Measurements from ENCODE around the gene INIP. TPM values are rescaled to one million over a fixed set of nuclear protein-coding genes. Genes with fewer than 3 reads are reported as not detected.

INIP gene
- total RNA-seq, 1 experiment from 2014 or later = 16.0 TPM

- TF ChIP-seq ARID4B (CRISPR knock-in tag; IDR thresholded peaks at IDR 0.05; ENCODE audit: borderline replicate concordance) = peak; percentile 71; the same call in 1 of the 2 replicates
- TF ChIP-seq, protein P1, sequence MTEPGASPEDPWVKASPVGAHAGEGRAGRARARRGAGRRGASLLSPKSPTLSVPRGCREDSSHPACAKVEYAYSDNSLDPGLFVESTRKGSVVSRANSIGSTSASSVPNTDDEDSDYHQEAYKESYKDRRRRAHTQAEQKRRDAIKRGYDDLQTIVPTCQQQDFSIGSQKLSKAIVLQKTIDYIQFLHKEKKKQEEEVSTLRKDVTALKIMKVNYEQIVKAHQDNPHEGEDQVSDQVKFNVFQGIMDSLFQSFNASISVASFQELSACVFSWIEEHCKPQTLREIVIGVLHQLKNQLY (CRISPR knock-in tag; IDR thresholded peaks at IDR 0.05) = no peak
- no peak for TF ChIP-seq GABPB1 (CRISPR knock-in tag; IDR thresholded peaks at IDR 0.05)
- TF ChIP-seq FOXK1 (CRISPR knock-in tag; IDR thresholded peaks at IDR 0.05) = peak; percentile 56; the same call in 1 of the 2 replicates
- no peak for TF ChIP-seq NR1H2 (CRISPR knock-in tag; IDR thresholded peaks at IDR 0.05)
- TF ChIP-seq ESRRA (CRISPR knock-in tag; IDR thresholded peaks at IDR 0.05; ENCODE audit: borderline replicate concordance) = no peak
- no peak for TF ChIP-seq NR3C1 (CRISPR knock-in tag; conservative IDR thresholded peaks at IDR 0.05; ENCODE audit: low read depth)
- TF ChIP-seq CBFB (CRISPR knock-in tag; IDR thresholded peaks at IDR 0.05; ENCODE audit: low read depth) = no peak
- TF ChIP-seq, protein P2, sequence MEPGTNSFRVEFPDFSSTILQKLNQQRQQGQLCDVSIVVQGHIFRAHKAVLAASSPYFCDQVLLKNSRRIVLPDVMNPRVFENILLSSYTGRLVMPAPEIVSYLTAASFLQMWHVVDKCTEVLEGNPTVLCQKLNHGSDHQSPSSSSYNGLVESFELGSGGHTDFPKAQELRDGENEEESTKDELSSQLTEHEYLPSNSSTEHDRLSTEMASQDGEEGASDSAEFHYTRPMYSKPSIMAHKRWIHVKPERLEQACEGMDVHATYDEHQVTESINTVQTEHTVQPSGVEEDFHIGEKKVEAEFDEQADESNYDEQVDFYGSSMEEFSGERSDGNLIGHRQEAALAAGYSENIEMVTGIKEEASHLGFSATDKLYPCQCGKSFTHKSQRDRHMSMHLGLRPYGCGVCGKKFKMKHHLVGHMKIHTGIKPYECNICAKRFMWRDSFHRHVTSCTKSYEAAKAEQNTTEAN (CRISPR knock-in tag; IDR thresholded peaks at IDR 0.05) = 0 out of 2 replicates have a peak, but pooled peaks have one; percentile 27
- TF ChIP-seq ZNF423 (CRISPR knock-in tag; IDR thresholded peaks at IDR 0.05) = peak; percentile 47; the same call in 1 of the 2 replicates
- no peak for TF ChIP-seq ATF3 (CRISPR knock-in tag; conservative IDR thresholded peaks at IDR 0.05)
- TF ChIP-seq RORB (CRISPR knock-in tag; IDR thresholded peaks at IDR 0.05) = no peak
- TF ChIP-seq, protein P3, sequence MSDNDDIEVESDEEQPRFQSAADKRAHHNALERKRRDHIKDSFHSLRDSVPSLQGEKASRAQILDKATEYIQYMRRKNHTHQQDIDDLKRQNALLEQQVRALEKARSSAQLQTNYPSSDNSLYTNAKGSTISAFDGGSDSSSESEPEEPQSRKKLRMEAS (CRISPR knock-in tag; IDR thresholded peaks at IDR 0.05) = 0 out of 2 replicates have a peak, but pooled peaks have one; percentile 62
- TF ChIP-seq SOX15 (CRISPR knock-in tag; IDR thresholded peaks at IDR 0.05) = no peak
- no peak for TF ChIP-seq TEAD4 (CRISPR knock-in tag; IDR thresholded peaks at IDR 0.05)
- no peak for TF ChIP-seq CDX4 (CRISPR knock-in tag; IDR thresholded peaks at IDR 0.05; ENCODE audit: borderline replicate concordance)
- no peak for TF ChIP-seq HMGA2 (CRISPR knock-in tag; IDR thresholded peaks at IDR 0.05)
- no peak for TF ChIP-seq TP53 (CRISPR knock-in tag; IDR thresholded peaks at IDR 0.05)
- no peak for TF ChIP-seq MXD4 (CRISPR knock-in tag; IDR thresholded peaks at IDR 0.05; ENCODE audit: borderline replicate concordance)
- no peak for TF ChIP-seq E2F1 (CRISPR knock-in tag; IDR thresholded peaks at IDR 0.05)
- no peak for TF ChIP-seq PRRX2 (CRISPR knock-in tag; IDR thresholded peaks at IDR 0.05)
- TF ChIP-seq, protein P4, sequence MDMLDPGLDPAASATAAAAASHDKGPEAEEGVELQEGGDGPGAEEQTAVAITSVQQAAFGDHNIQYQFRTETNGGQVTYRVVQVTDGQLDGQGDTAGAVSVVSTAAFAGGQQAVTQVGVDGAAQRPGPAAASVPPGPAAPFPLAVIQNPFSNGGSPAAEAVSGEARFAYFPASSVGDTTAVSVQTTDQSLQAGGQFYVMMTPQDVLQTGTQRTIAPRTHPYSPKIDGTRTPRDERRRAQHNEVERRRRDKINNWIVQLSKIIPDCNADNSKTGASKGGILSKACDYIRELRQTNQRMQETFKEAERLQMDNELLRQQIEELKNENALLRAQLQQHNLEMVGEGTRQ (CRISPR knock-in tag; IDR thresholded peaks at IDR 0.05) = no peak
- TF ChIP-seq ZNF671 (CRISPR knock-in tag; IDR thresholded peaks at IDR 0.05) = no peak
- TF ChIP-seq IRF2 (CRISPR knock-in tag; IDR thresholded peaks at IDR 0.05; ENCODE audit: borderline replicate concordance, low read depth) = no peak
- TF ChIP-seq, protein P5, sequence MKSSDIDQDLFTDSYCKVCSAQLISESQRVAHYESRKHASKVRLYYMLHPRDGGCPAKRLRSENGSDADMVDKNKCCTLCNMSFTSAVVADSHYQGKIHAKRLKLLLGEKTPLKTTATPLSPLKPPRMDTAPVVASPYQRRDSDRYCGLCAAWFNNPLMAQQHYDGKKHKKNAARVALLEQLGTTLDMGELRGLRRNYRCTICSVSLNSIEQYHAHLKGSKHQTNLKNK (CRISPR knock-in tag; IDR thresholded peaks at IDR 0.05) = no peak
- peak; percentile 84 for TF ChIP-seq ETV6 (CRISPR knock-in tag; IDR thresholded peaks at IDR 0.05)
- TF ChIP-seq CREB1 (CRISPR knock-in tag; IDR thresholded peaks at IDR 0.05) = no peak
- TF ChIP-seq, protein P6, sequence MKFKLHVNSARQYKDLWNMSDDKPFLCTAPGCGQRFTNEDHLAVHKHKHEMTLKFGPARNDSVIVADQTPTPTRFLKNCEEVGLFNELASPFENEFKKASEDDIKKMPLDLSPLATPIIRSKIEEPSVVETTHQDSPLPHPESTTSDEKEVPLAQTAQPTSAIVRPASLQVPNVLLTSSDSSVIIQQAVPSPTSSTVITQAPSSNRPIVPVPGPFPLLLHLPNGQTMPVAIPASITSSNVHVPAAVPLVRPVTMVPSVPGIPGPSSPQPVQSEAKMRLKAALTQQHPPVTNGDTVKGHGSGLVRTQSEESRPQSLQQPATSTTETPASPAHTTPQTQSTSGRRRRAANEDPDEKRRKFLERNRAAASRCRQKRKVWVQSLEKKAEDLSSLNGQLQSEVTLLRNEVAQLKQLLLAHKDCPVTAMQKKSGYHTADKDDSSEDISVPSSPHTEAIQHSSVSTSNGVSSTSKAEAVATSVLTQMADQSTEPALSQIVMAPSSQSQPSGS (CRISPR knock-in tag; IDR thresholded peaks at IDR 0.05; ENCODE audit: borderline replicate concordance, low read depth) = no peak
Measured at GRCh38 chr9:112717661-112718331, at the start of gene INIP (continued).
